Right lobe of liver (tissue), 4 donors: ENCODE measurements around the gene PIK3R5.

Source experiments
- CTCF ChIP-seq, 4 donors: fragments of 200-600 bp in 3 of 4; fragments of 450-650 bp in 1 of 4; IDR thresholded peaks; one replicate each; pipeline versions ENCODE4 v1.5.1 to v1.8.0; 2016 to 2022; ENCODE audit warnings: antibody characterized with exemption in 4 of 4, mild to moderate bottlenecking in 2 of 4
- POLR2A ChIP-seq: fragments of 450-650 bp; IDR thresholded peaks from one replicate; pipeline ENCODE4 v1.6.1; 2017; ENCODE audit warnings: antibody characterized with exemption, mild to moderate bottlenecking
- donor health status: DM: no; HTN: no; CAD: no.
- donor health status: DM: no; HTN: no; CAD: no.
- donor health status: DM: no; HTN: yes; CAD: no.

- no peak for TF ChIP-seq POLR2A
- no peak for TF ChIP-seq CTCF (IDR thresholded peaks at IDR 0.05)
Observed at GRCh38 chr17:8938933-8939332, 26.6 kb downstream of the PIK3R5 start.
